ENCODE results near the gene PARVB.
"Not testable (repeated sequence)": the region's sequence is repeated elsewhere in the genome, so short reads cannot be mapped to it uniquely, and the experiment has no call there.

PARVB gene

GRCh38 chr22:44051358-44051757, 27.3 kb downstream of the PARVB start:
- no peak overlapping the region for H3K4me3 ChIP-seq (ENCODE audit: low read length)
- no peak for DNase-seq (ENCODE audit: low read depth)
- TF ChIP-seq CTCF (conservative IDR thresholded peaks at IDR 0.05; ENCODE audit: low read length) = no peak

- H3K4me3 ChIP-seq (ENCODE audit: low read length) = no peak overlapping the region
- no peak for TF ChIP-seq CTCF (conservative IDR thresholded peaks at IDR 0.05; ENCODE audit: low read length)
- no peak for DNase-seq (ENCODE audit: low read depth)
Observed at GRCh38 chr22:44051961-44052360, 27.9 kb downstream of the PARVB start.

GRCh38 chr22:44055805-44056204, 31.7 kb downstream of the PARVB start:
- TF ChIP-seq CTCF (conservative IDR thresholded peaks at IDR 0.05; ENCODE audit: low read length) = no peak
- no peak for DNase-seq (ENCODE audit: low read depth)
- H3K4me3 ChIP-seq (ENCODE audit: low read length) = no peak overlapping the region

GRCh38 chr22:44056649-44057048, 32.5 kb downstream of the PARVB start:
- DNase-seq (ENCODE audit: low read depth); H3K4me3 ChIP-seq (ENCODE audit: low read length): not testable (repeated sequence)

- H3K4me3 ChIP-seq (ENCODE audit: low read length) = no peak overlapping the region
- DNase-seq (ENCODE audit: low read depth) = no peak
- no peak for TF ChIP-seq CTCF (conservative IDR thresholded peaks at IDR 0.05; ENCODE audit: low read length)
Observed at GRCh38 chr22:44057401-44057987, 33.4 kb downstream of the PARVB start.

GRCh38 chr22:44063462-44064371, 39.6 kb downstream of the PARVB start:
- no peak for DNase-seq (ENCODE audit: low read depth)
- H3K4me3 ChIP-seq (ENCODE audit: low read length) = no peak overlapping the region
- TF ChIP-seq CTCF (conservative IDR thresholded peaks at IDR 0.05; ENCODE audit: low read length) = no peak

GRCh38 chr22:44067033-44067432, 42.9 kb downstream of the PARVB start:
- TF ChIP-seq CTCF (conservative IDR thresholded peaks at IDR 0.05; ENCODE audit: low read length) = no peak
- H3K4me3 ChIP-seq (ENCODE audit: low read length) = no peak overlapping the region
- DNase-seq (ENCODE audit: low read depth) = no peak
